AG10803 (cell line): ENCODE results near the gene MYO1D.

Source experiments
- DNase-seq: peaks from one replicate; pipeline ENCODE4 v3.0.0; 2010; ENCODE audit warnings: low read depth
- H3K4me3 ChIP-seq: 2 replicates; pipeline ENCODE4 v1.5.1; 2011; ENCODE audit warnings: mild to moderate bottlenecking, low read length, control low read depth
- TF ChIP-seq, protein P1 (sequence below): conservative IDR thresholded peaks from 2 replicates; pipeline ENCODE4 v1.5.1; 2011; ENCODE audit warnings: mild to moderate bottlenecking, low read length, control low read depth, inconsistent platforms

Gene MYO1D

DNA sequence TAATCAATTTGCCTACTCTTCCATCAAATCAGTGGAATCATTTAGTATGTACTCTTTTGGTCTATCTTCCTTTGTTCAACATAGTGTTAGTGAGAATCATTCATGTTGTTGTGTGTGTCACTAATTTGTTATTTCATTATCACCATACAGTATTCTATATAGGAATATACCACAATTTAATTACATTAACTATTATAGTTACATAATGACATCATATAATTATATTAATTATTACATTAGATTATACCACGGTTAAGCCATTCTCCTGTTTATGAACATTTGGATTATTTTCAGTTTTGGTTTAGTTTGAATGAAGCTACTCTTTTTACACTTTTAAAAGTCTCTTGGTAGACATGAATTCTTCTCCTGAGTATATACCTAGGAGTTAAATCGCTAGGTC lies 40.4 kb downstream of the MYO1D start:
- TF ChIP-seq, protein P1, sequence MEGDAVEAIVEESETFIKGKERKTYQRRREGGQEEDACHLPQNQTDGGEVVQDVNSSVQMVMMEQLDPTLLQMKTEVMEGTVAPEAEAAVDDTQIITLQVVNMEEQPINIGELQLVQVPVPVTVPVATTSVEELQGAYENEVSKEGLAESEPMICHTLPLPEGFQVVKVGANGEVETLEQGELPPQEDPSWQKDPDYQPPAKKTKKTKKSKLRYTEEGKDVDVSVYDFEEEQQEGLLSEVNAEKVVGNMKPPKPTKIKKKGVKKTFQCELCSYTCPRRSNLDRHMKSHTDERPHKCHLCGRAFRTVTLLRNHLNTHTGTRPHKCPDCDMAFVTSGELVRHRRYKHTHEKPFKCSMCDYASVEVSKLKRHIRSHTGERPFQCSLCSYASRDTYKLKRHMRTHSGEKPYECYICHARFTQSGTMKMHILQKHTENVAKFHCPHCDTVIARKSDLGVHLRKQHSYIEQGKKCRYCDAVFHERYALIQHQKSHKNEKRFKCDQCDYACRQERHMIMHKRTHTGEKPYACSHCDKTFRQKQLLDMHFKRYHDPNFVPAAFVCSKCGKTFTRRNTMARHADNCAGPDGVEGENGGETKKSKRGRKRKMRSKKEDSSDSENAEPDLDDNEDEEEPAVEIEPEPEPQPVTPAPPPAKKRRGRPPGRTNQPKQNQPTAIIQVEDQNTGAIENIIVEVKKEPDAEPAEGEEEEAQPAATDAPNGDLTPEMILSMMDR: no peak
- no peak for DNase-seq
- no peak overlapping the region for H3K4me3 ChIP-seq

GRCh38 chr17:32835291-32835761 lies 41.6 kb downstream of the MYO1D start:
- TF ChIP-seq, protein P1: no peak
- no peak for DNase-seq
- H3K4me3 ChIP-seq: no peak overlapping the region

- no peak overlapping the region for H3K4me3 ChIP-seq
- DNase-seq: no peak
- TF ChIP-seq, protein P1: no peak
Observed at GRCh38 chr17:32834104-32834503, 42.8 kb downstream of the MYO1D start.

GRCh38 chr17:32833526-32833925 lies 43.4 kb downstream of the MYO1D start:
- DNase-seq: no peak
- TF ChIP-seq, protein P1: no peak
- no peak overlapping the region for H3K4me3 ChIP-seq

GRCh38 chr17:32833076-32833475 lies 43.8 kb downstream of the MYO1D start:
- TF ChIP-seq, protein P1: no peak
- DNase-seq: no peak
- no peak overlapping the region for H3K4me3 ChIP-seq

GRCh38 chr17:32831627-32832243 lies 45.2 kb downstream of the MYO1D start:
- TF ChIP-seq, protein P1: no peak
- DNase-seq: no peak
- no peak overlapping the region for H3K4me3 ChIP-seq

- DNase-seq: no peak
- TF ChIP-seq, protein P1: no peak
- H3K4me3 ChIP-seq: no peak overlapping the region
Observed at GRCh38 chr17:32831223-32831622, 45.7 kb downstream of the MYO1D start.
